NCI-H2029 treated with DMSO at 0.1 percent for 48 hours (cell line): Measurements from ENCODE around the gene HIVEP3.

Experiments used
- DNase-seq: peaks from one replicate; lab custom pipeline; 2025; lab: John Stamatoyannopoulos, UW

The HIVEP3 gene

GRCh38 chr1:41497056-41497440 lies 421.7 kb downstream of the HIVEP3 start:
- peak; percentile 82 for DNase-seq

GRCh38 chr1:41496080-41497055 lies 422.4 kb downstream of the HIVEP3 start:
- no peak for DNase-seq

- DNase-seq = no peak
Observed at GRCh38 chr1:41495210-41495948, 423.3 kb downstream of the HIVEP3 start.

- DNase-seq = no peak
Observed at GRCh38 chr1:41494351-41495209, 424.1 kb downstream of the HIVEP3 start.

GRCh38 chr1:41493626-41494350 lies 424.9 kb downstream of the HIVEP3 start:
- no peak for DNase-seq

- no peak for DNase-seq
Observed at GRCh38 chr1:41493117-41493536, 425.6 kb downstream of the HIVEP3 start.

GRCh38 chr1:41492341-41492848 lies 426.3 kb downstream of the HIVEP3 start:
- no peak for DNase-seq

GRCh38 chr1:41490911-41491310 lies 427.8 kb downstream of the HIVEP3 start:
- DNase-seq = no peak

GRCh38 chr1:41489561-41489960 lies 429.2 kb downstream of the HIVEP3 start:
- no peak for DNase-seq

- DNase-seq = no peak
Observed at GRCh38 chr1:41488040-41488951, 430.4 kb downstream of the HIVEP3 start.

GRCh38 chr1:41487126-41488039 lies 431.3 kb downstream of the HIVEP3 start:
- no peak for DNase-seq

GRCh38 chr1:41486371-41487125 lies 432.2 kb downstream of the HIVEP3 start:
- DNase-seq = no peak

GRCh38 chr1:41486053-41486370 lies 432.7 kb downstream of the HIVEP3 start:
- DNase-seq = no peak

GRCh38 chr1:41485605-41486004 lies 433.1 kb downstream of the HIVEP3 start:
- no peak for DNase-seq

- peak; percentile 100 for DNase-seq
Observed at GRCh38 chr1:41484402-41485241, 434.1 kb downstream of the HIVEP3 start, which contains the start of gene EDN2. Gene EDN2, minus strand, starts transcription at chr1:41484683. Its CDS starts 82 bp downstream, at chr1:41484601.

GRCh38 chr1:41483960-41484401 lies 434.7 kb downstream of the HIVEP3 start:
- DNase-seq = no peak
